Measurements from ENCODE around the gene MPHOSPH8.

GRCh38 chr13:19618977-19619376 lies 14.5 kb upstream of the MPHOSPH8 start:
- TF ChIP-seq CTCF (IDR thresholded peaks at IDR 0.05) (peak; percentile 68), POLR2AphosphoS5 (IDR thresholded peaks at IDR 0.05; ENCODE audit: low read depth, low read length) (no peak), SIN3A (IDR thresholded peaks at IDR 0.05; ENCODE audit: borderline replicate concordance, insufficient read depth, low read depth, low read length) (no peak), REST (IDR thresholded peaks at IDR 0.05; ENCODE audit: insufficient read depth in 1 of 2, low read depth in 2 of 2, low read length in 1 of 2) (no peak), TCF7L2 (IDR thresholded peaks at IDR 0.05; ENCODE audit: low read depth, low read length) (peak; percentile 52; the same call in 1 of the 2 replicates)

Data from Panc1 (cell line).